Karpas-422 (cell line): Measurements from ENCODE around the gene TACR1. TPM values are rescaled to one million over a fixed set of nuclear protein-coding genes. Genes with fewer than 3 reads are reported as not detected.
"Not testable (repeated sequence)": the region's sequence is repeated elsewhere in the genome, so short reads cannot be mapped to it uniquely, and the experiment has no call there.

Experiments
- DNase-seq: peaks from one replicate; pipeline ENCODE4 v3.0.0-alpha.2; 2015
- H2AFZ ChIP-seq: fragments of 200-600 bp; sonication (generic); 2 replicates; pipeline ENCODE4 v1.6.1; 2014; ENCODE audit warnings: antibody characterized with exemption, low read length, mixed read lengths
- H3K27ac ChIP-seq: fragments of 200-600 bp; sonication (generic); 2 replicates; pipeline ENCODE4 v1.5.1; 2014; ENCODE audit warnings: mild to moderate bottlenecking, low read length, moderate library complexity
- H3K27me3 ChIP-seq: fragments of 200-600 bp; sonication (generic); 2 replicates; pipeline ENCODE4 v1.6.1; 2014; ENCODE audit warnings: low read length, mixed read lengths
- H3K36me3 ChIP-seq: fragments of 200-600 bp; sonication (generic); 2 replicates; pipeline ENCODE4 v1.6.1; 2014; ENCODE audit warnings: low read length, mixed read lengths; ENCODE audit not compliant: insufficient read depth
- H3K4me1 ChIP-seq: fragments of 200-600 bp; sonication (generic); 2 replicates; pipeline ENCODE4 v1.6.1; 2014; ENCODE audit warnings: mild to moderate bottlenecking, low read length, mixed read lengths
- H3K4me2 ChIP-seq: fragments of 200-600 bp; sonication (generic); 2 replicates; pipeline ENCODE4 v1.6.1; 2014; ENCODE audit warnings: low read length, low read depth, mild to moderate bottlenecking; ENCODE audit not compliant: poor library complexity, severe bottlenecking
- H3K4me3 ChIP-seq: fragments of 200-600 bp; sonication (generic); 2 replicates; pipeline ENCODE4 v1.5.1; 2014; ENCODE audit warnings: mild to moderate bottlenecking, antibody characterized with exemption, low read length, mixed read lengths
- H3K79me2 ChIP-seq: fragments of 200-600 bp; sonication (generic); 2 replicates; pipeline ENCODE4 v1.6.1; 2014; ENCODE audit warnings: mild to moderate bottlenecking, low read length, mixed read lengths
- H3K9ac ChIP-seq: fragments of 200-600 bp; sonication (generic); 2 replicates; pipeline ENCODE4 v1.6.0; 2014; ENCODE audit warnings: low read length
- H3K9me2 ChIP-seq: fragments of 200-600 bp; sonication (generic), shearing (Covaris generic); replicated peaks from 2 replicates; pipeline ENCODE4 v1.6.0; 2014; ENCODE audit warnings: mild to moderate bottlenecking, low read length, moderate library complexity; ENCODE audit not compliant: insufficient read depth
- H3K9me3 ChIP-seq: fragments of 300-700, 200-600 bp; sonication (generic); 2 replicates; pipeline ENCODE4 v1.6.1; 2014; ENCODE audit warnings: low read length, mixed read lengths
- H4K20me1 ChIP-seq: fragments of 200-600 bp; sonication (generic); 2 replicates; pipeline ENCODE4 v1.6.1; 2014; ENCODE audit warnings: mild to moderate bottlenecking, antibody characterized with exemption, low read length, low read depth; ENCODE audit not compliant: insufficient read depth
- total RNA-seq: library from RNA; depleted of rRNA; stranded (reverse); fragments of >200 nt; shearing (Covaris generic); gene quantifications from 2 replicates; pipeline ENCODE4 v1.2.3, GENCODE V29; 2014; ENCODE audit warnings: low replicate concordance

TACR1 gene
- total RNA-seq, 1 experiment from 2014 or later = not detected

DNA sequence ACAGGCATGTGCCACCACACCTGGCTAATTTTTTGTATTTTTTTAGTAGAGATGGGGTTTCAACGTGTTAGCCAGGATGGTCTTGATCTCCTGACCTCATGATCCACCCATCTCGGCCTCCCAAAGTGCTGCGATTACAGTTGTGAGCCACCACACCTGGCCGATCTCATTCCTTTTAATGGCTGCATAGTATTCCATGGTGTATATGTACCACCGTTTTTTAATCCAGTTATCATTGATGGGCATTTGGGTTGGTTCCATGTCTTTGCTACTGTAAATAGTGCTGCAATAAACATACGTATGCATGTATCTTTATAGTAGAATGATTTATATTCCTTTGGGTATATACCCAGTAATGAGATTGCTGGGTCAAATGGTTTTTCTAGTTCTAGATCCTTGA is 51.4 kb downstream of the TACR1 start:
- H3K9ac ChIP-seq, H3K4me3 ChIP-seq, H3K36me3 ChIP-seq, DNase-seq, H3K9me3 ChIP-seq, H3K79me2 ChIP-seq, H3K9me2 ChIP-seq, H4K20me1 ChIP-seq, H3K27ac ChIP-seq, H2AFZ ChIP-seq, H3K27me3 ChIP-seq, H3K4me2 ChIP-seq: not testable (repeated sequence)
- H3K4me1 ChIP-seq = peaks cover 10% of the 10 kb centered on the region

DNA sequence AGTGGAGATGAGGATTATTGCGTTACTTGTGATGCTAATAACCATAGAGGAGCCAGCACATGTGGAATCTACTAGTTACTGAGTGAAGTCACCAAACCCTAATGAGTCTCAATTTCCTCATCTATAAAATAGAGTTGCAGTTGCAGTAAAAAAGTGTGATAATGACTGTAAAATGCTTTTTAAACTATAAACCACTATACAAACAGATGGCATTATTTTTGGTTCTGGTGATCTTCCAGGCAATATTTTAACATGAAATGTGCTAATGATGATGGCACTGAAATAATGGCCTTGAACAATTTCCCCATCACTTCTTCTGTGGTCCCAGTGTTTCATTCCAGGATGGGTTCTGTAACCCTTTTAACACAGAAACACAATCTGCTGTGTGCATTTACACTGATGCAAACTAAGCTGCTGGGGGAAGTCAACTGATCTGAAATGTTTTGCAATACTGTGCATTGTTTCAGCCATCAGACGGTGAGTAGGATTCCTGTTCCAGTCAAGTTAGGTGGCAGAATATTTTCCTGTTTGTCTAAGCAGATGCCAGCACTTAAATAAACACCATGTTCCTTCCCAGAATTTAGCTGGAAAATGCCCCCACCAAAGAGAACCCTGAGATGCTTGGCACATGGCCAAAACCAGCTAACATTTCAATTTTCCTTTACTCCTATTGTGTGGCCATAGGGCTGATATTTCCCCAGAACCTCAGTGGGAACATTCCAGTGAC is 52.6 kb downstream of the TACR1 start:
- no peak for DNase-seq
- no peaks in the 10 kb centered on the region for H3K27me3 ChIP-seq
- H3K4me2 ChIP-seq = no peak overlapping the region
- no peaks in the 10 kb centered on the region for H4K20me1 ChIP-seq
- no peaks in the 10 kb centered on the region for H3K9me3 ChIP-seq
- H3K36me3 ChIP-seq = no peaks in the 10 kb centered on the region
- H3K4me1 ChIP-seq = peaks cover 7% of the 10 kb centered on the region
- H3K9me2 ChIP-seq = no peaks in the 10 kb centered on the region
- no peaks in the 10 kb centered on the region for H3K79me2 ChIP-seq
- H3K4me3 ChIP-seq = no peak overlapping the region
- H3K9ac ChIP-seq = no peak overlapping the region
- no peak overlapping the region for H3K27ac ChIP-seq
- H2AFZ ChIP-seq = no peak overlapping the region

DNA sequence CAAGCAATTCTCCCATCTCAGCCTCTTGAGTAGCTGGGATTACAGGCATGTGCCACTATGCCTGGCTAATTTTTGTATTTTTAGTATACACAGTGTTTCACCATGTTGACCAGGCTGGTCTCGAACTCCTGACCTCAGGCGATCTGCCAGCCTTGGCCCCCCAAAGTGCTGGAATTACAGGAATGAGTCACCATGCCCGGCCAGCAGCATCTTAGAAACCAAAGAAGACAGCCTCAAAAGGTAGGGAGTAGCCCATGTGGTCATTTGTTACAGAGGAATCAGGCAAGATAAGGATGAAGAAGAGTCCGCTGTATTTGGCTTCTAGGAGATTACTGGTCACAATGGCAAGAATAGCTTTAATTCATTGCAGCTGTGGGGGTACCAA is 53.1 kb downstream of the TACR1 start:
- H3K9ac ChIP-seq, H3K27ac ChIP-seq, H3K4me1 ChIP-seq, H3K4me3 ChIP-seq, H4K20me1 ChIP-seq, H3K9me2 ChIP-seq, H3K4me2 ChIP-seq, H3K27me3 ChIP-seq, H3K9me3 ChIP-seq, H3K79me2 ChIP-seq, H2AFZ ChIP-seq, H3K36me3 ChIP-seq, DNase-seq: not testable (repeated sequence)

DNA sequence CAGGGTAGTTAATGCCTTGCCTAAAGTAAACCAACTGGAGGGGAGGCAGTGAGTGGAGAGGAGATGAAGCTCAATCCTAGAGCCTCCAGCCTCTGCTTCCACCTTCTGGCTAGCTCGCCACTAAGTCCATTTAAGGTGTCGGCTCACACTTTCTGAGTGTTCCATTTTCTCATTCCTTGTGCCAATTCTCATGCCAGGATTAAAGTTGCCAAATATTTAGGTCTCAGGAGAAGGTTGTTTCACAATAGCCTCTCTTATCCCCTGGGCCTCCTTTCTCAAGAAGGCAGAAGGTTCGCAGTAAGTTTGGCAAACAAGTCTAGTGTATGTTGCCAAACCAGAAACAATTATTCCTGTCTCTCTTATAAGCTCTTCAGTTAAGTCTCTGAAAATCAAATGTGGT is 57.2 kb downstream of the TACR1 start:
- no peaks in the 10 kb centered on the region for H3K4me1 ChIP-seq
- H3K27me3 ChIP-seq = no peaks in the 10 kb centered on the region
- no peak overlapping the region for H3K4me2 ChIP-seq
- no peaks in the 10 kb centered on the region for H3K36me3 ChIP-seq
- no peaks in the 10 kb centered on the region for H3K9me3 ChIP-seq
- H4K20me1 ChIP-seq = no peaks in the 10 kb centered on the region
- H3K9ac ChIP-seq = no peak overlapping the region
- H3K9me2 ChIP-seq = no peaks in the 10 kb centered on the region
- H3K79me2 ChIP-seq = no peaks in the 10 kb centered on the region
- H2AFZ ChIP-seq = no peak overlapping the region
- no peak for DNase-seq
- H3K4me3 ChIP-seq = no peak overlapping the region
- no peak overlapping the region for H3K27ac ChIP-seq

DNA sequence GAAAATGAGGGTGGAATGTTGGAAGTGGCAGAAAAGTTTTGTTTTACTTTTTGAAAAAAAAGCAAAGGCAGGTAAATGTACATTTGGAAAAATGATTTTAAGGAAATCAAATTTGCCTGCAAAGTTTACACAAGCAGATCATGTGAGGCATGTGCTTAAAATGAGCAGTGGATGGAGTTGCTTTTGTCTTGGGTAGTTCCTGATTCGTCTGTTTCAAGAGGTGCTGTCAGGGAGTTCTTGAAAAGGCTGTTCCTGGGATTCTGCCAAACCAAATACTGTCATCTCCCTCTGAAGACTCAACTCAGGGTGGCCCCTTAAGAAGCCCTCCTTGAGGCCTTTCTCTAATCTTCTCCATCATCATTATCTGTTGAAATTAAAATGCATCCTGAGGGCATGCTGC is 59.0 kb downstream of the TACR1 start:
- no peaks in the 10 kb centered on the region for H3K9me2 ChIP-seq
- H3K27ac ChIP-seq = no peak overlapping the region
- no peaks in the 10 kb centered on the region for H3K27me3 ChIP-seq
- no peaks in the 10 kb centered on the region for H4K20me1 ChIP-seq
- H3K79me2 ChIP-seq = no peaks in the 10 kb centered on the region
- no peak overlapping the region for H3K4me3 ChIP-seq
- H2AFZ ChIP-seq = no peak overlapping the region
- H3K4me2 ChIP-seq = no peak overlapping the region
- H3K9me3 ChIP-seq = no peaks in the 10 kb centered on the region
- DNase-seq = no peak
- H3K36me3 ChIP-seq = no peaks in the 10 kb centered on the region
- no peak overlapping the region for H3K9ac ChIP-seq
- H3K4me1 ChIP-seq = no peaks in the 10 kb centered on the region

DNA sequence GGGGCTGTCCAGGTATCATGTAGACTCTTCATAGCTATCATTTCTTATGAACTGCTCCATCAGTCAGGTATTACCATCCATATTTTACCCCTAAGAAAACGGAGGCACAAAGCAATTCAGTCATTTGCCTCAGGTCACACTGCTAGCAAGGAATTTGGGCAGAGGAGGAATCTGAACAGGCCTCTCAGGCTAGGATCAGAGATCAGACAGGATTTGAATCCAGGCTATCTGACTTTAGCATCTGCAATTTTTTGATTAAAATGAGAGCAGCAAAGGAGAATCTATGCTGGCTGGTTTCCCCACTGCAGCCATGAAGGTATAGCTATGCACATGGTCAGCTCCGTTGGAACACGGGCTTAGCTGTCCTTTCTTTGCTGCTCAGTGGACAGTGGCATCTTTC is 60.1 kb downstream of the TACR1 start:
- H3K9me3 ChIP-seq = no peaks in the 10 kb centered on the region
- no peaks in the 10 kb centered on the region for H4K20me1 ChIP-seq
- H2AFZ ChIP-seq = no peak overlapping the region
- H3K9ac ChIP-seq = no peak overlapping the region
- no peak overlapping the region for H3K4me2 ChIP-seq
- DNase-seq = no peak
- H3K4me1 ChIP-seq = no peaks in the 10 kb centered on the region
- H3K79me2 ChIP-seq = no peaks in the 10 kb centered on the region
- no peaks in the 10 kb centered on the region; the same call in 1 of the 2 replicates for H3K27me3 ChIP-seq
- H3K36me3 ChIP-seq = no peaks in the 10 kb centered on the region
- H3K4me3 ChIP-seq = no peak overlapping the region
- no peaks in the 10 kb centered on the region for H3K9me2 ChIP-seq
- H3K27ac ChIP-seq = no peak overlapping the region

DNA sequence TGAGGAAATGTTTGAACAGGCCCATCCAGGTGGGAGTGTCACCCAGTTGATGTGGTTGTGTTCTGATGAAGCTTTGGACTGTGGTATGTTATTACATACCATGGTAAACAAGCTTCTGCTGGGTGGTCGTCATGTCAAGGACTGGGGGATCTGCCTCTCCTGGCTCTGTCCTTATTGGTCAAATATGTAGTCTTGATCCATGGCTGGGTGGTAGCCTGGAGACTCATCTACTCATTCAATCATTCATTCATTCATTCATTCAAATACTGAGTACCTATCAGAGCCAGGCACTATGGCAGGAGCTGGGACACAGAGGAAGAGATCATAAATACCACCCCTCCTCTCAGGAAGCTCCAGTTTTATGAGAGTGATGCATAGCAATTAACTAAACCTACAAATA is 60.8 kb downstream of the TACR1 start:
- H3K4me1 ChIP-seq = no peaks in the 10 kb centered on the region
- DNase-seq = no peak
- no peak overlapping the region for H3K4me3 ChIP-seq

DNA sequence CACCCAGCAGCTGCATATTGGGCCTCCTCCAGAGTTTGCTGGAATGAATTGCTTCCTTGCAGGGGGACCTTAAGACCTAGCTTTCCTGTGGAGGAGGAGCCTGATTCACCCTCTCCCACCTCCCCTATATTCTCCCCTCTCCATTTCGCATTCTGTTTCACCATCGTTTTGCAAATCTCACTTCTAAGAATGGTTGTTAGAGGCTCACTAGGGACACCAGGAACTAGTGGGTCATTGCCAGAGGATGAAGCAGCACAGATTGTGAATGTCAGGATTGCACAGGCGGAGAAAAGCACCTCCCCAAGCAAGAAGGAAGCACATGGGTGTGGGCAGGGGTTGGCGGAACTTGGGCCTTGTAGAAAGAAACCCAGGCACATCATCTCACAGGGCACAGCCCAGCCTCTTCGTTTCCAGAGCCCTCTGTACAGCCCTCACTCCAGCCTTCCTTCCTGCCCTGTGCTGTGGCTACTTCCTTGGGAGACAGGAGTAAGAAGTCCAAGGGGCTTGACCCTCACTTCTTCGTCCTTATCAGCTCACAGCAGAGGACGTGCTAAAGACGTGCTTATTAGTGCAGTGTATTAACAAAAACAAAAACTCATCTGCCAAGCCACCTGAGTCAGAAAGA is 63.4 kb downstream of the TACR1 start:
- H3K27ac ChIP-seq = no peak overlapping the region
- H3K9me2 ChIP-seq = no peaks in the 10 kb centered on the region
- H3K4me2 ChIP-seq = no peak overlapping the region
- H3K4me3 ChIP-seq = no peak overlapping the region
- H4K20me1 ChIP-seq = no peaks in the 10 kb centered on the region
- no peak for DNase-seq
- H3K9me3 ChIP-seq = no peaks in the 10 kb centered on the region
- no peaks in the 10 kb centered on the region for H3K36me3 ChIP-seq
- H3K27me3 ChIP-seq = no peaks in the 10 kb centered on the region; the same call in 1 of the 2 replicates
- H3K4me1 ChIP-seq = no peaks in the 10 kb centered on the region
- no peaks in the 10 kb centered on the region for H3K79me2 ChIP-seq
- H2AFZ ChIP-seq = no peak overlapping the region
- H3K9ac ChIP-seq = no peak overlapping the region

More for the DNA sequence above, 60.8 kb downstream of the TACR1 start:
- no peaks in the 10 kb centered on the region for H3K9me2 ChIP-seq
- no peak overlapping the region for H2AFZ ChIP-seq
- no peak overlapping the region for H3K9ac ChIP-seq
- H3K27ac ChIP-seq = no peak overlapping the region
- H3K36me3 ChIP-seq = no peaks in the 10 kb centered on the region
- no peak overlapping the region for H3K4me2 ChIP-seq
- H4K20me1 ChIP-seq = no peaks in the 10 kb centered on the region
- H3K9me3 ChIP-seq = no peaks in the 10 kb centered on the region
- H3K27me3 ChIP-seq = no peaks in the 10 kb centered on the region; the same call in 1 of the 2 replicates
- H3K79me2 ChIP-seq = no peaks in the 10 kb centered on the region
